Measurements from ENCODE around the gene WDR5. TPM values are rescaled to one million over a fixed set of nuclear protein-coding genes. Genes with fewer than 3 reads are reported as not detected.

WDR5 gene
- total RNA-seq, 1 donor from 2014 or later, result 29.3 TPM

- peaks cover 10% of the 10 kb centered on the region for H3K36me3 Mint-ChIP-seq (ENCODE audit: unreplicated experiment)
- no peak for DNase-seq (ENCODE audit: extremely low spot score, unreplicated experiment)
- no peak overlapping the region for H3K4me3 Mint-ChIP-seq (ENCODE audit: unreplicated experiment)
- peaks cover 22% of the 10 kb centered on the region for H3K4me1 Mint-ChIP-seq (ENCODE audit: unreplicated experiment)
- no peaks in the 10 kb centered on the region for H3K27me3 Mint-ChIP-seq (ENCODE audit: unreplicated experiment)
- no peak for TF ChIP-seq CTCF (IDR thresholded peaks at IDR 0.05)
- H3K9me3 Mint-ChIP-seq (ENCODE audit: unreplicated experiment), result no peaks in the 10 kb centered on the region
- H3K27ac Mint-ChIP-seq (ENCODE audit: unreplicated experiment), result no peak overlapping the region
Measured at GRCh38 chr9:134162926-134163370, 27.1 kb downstream of the WDR5 start.

DNA sequence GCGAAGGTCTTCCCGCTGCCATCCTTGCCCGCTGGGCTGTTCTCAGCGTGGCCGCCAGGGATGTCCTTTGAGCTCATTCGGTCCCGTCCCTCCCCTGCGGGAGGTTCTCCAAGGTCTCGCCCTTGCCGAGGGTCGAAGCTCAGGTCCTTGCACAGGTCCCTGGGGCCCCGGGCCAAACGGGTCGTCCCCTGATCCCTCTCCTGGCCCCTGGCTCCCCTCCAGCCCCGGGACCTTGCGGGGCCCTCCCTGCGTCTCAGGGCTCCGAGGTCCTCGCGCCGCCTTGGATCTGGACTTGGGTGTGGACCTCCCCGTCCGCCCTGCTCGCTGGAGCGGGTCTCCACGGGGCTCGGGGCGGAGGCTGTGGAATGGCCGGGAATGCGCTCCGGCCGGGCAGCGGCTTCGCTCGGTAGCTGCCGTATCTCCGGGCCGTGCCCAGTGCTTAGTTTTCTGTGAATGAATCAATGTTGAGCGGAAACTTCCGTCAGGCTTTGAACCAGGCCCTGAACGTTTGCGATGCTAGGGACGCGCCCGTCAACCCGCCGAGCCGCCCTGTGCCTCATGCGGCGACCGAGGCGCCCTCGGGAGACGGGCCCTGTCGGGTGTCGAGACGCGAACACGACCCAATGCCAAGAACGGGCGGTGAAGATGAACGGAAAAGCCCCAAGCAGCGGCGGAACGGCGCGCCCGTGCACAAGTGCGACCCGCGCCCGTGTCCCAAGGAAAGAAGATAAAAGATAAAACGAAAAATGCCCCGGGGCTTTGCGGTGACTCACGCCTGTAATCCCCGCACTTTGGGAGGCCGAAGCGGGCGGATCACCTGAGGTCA, 27.7 kb downstream of the WDR5 start:
- Mint-ChIP-seq H3K4me1 (ENCODE audit: unreplicated experiment) (peaks cover 25% of the 10 kb centered on the region), H3K27me3 (ENCODE audit: unreplicated experiment) (no peaks in the 10 kb centered on the region), H3K27ac (ENCODE audit: unreplicated experiment) (no peak overlapping the region), H3K36me3 (ENCODE audit: unreplicated experiment) (peaks cover 4% of the 10 kb centered on the region), H3K4me3 (ENCODE audit: unreplicated experiment) (no peak overlapping the region), H3K9me3 (ENCODE audit: unreplicated experiment) (no peaks in the 10 kb centered on the region)
- no peak for DNase-seq (ENCODE audit: extremely low spot score, unreplicated experiment)
- TF ChIP-seq CTCF (IDR thresholded peaks at IDR 0.05), result no peak

DNA sequence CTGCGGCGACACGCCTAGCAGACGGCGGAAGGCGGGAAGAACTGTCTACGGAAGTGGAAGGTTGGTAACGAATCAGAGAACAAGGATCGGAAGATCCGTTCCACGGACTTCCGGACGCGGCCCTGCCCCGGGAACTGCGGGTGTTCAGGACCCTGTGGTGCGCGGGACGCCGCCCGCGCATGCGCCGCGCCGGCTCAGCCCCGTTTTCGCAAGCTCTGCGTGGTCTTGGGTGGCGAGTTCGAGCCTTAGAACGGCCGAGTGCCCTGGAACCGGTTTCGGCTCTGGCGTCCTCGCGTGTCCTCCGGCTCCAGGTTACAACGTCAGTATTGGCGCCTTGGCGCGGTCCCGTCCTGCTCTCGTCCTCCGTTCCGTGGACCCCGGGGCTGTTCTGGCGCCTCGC, 29.0 kb downstream of the WDR5 start:
- no peak for TF ChIP-seq CTCF (IDR thresholded peaks at IDR 0.05)
- peaks cover 4% of the 10 kb centered on the region for H3K36me3 Mint-ChIP-seq (ENCODE audit: unreplicated experiment)
- H3K27me3 Mint-ChIP-seq (ENCODE audit: unreplicated experiment), result no peaks in the 10 kb centered on the region

DNA sequence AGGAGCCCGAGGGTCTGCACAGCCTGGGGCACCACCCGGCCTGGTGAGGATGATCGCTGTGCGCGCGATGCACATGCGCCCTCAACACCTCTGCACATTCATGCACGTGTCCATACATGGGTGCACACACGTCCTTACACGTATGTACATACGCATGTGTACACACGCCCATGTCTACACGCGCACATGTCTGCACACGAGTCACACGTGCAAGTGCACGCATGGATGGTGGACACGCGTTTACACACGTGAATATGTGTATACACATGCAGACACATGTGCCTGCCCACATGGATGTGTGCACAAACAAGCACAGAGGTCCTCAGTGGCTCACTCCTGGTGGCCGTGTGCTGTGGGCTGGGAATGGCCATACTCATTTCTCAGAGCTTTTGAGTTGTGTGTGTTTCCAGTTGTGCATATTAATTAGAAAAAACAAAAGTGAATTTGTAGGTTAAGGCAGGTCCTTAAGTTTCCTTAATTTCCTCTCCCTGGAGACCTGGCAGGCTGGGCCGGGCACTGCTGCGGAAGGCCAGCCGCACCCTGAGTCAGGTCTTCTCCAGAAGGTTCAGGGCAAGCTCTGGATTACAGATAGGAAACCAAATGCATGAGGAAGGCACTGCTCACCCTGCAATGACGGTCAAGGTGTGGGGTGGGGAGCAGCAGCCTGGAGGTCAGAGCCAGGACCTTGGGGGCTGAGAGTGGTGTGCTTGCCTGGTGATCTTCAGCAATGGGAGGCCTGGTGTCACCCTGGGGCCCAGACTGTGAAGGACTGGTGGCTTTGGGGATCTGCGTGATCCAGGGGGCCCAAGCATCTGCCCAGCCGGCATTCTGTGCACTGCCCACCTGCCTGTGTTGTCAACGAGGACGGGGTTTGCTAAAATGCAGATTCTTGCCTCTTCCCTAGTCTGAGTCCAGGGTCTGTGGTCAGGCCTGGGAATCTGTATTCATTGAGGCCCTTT, 29.8 kb downstream of the WDR5 start:
- peak overlapping the region; percentile 48 for H3K4me3 Mint-ChIP-seq (ENCODE audit: unreplicated experiment)
- H3K9me3 Mint-ChIP-seq (ENCODE audit: unreplicated experiment), result no peaks in the 10 kb centered on the region
- peaks cover 2% of the 10 kb centered on the region for H3K36me3 Mint-ChIP-seq (ENCODE audit: unreplicated experiment)
- no peak for TF ChIP-seq CTCF (IDR thresholded peaks at IDR 0.05)
- H3K27me3 Mint-ChIP-seq (ENCODE audit: unreplicated experiment), result no peaks in the 10 kb centered on the region
- no peak overlapping the region for H3K27ac Mint-ChIP-seq (ENCODE audit: unreplicated experiment)
- no peak for DNase-seq (ENCODE audit: extremely low spot score, unreplicated experiment)
- H3K4me1 Mint-ChIP-seq (ENCODE audit: unreplicated experiment), result peaks cover 28% of the 10 kb centered on the region

More for the DNA sequence above, 29.0 kb downstream of the WDR5 start:
- H3K9me3 Mint-ChIP-seq (ENCODE audit: unreplicated experiment), result no peaks in the 10 kb centered on the region
- peaks cover 28% of the 10 kb centered on the region for H3K4me1 Mint-ChIP-seq (ENCODE audit: unreplicated experiment)
- no peak overlapping the region for H3K4me3 Mint-ChIP-seq (ENCODE audit: unreplicated experiment)
- DNase-seq (ENCODE audit: extremely low spot score, unreplicated experiment), result no peak
- H3K27ac Mint-ChIP-seq (ENCODE audit: unreplicated experiment), result no peak overlapping the region

DNA sequence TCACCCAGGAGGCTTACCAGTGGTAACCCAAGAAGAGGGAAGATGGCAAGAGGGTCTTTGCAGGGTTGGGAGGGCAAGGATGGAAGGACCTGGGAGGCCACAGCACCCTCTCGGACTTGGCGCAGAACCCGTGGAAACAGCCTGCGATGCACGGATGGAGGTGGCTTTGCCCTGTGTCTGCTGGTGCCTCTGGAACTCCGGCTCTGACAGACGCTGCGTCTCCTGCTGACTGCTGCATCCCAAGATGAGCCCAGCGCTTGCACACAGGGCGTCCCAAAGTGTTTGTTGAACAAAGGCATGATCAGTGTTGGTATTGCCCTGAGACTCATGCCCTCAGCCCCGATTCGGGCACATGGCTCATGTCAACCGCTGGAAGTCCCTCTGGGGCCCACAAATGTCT, 30.5 kb downstream of the WDR5 start:
- no peak for DNase-seq (ENCODE audit: extremely low spot score, unreplicated experiment)
- Mint-ChIP-seq H3K27ac (ENCODE audit: unreplicated experiment) (peak overlapping the region; percentile 77), H3K4me3 (ENCODE audit: unreplicated experiment) (peak overlapping the region; percentile 48), H3K36me3 (ENCODE audit: unreplicated experiment) (peaks cover 2% of the 10 kb centered on the region), H3K9me3 (ENCODE audit: unreplicated experiment) (no peaks in the 10 kb centered on the region), H3K27me3 (ENCODE audit: unreplicated experiment) (no peaks in the 10 kb centered on the region), H3K4me1 (ENCODE audit: unreplicated experiment) (peaks cover 28% of the 10 kb centered on the region)
- no peak for TF ChIP-seq CTCF (IDR thresholded peaks at IDR 0.05)

Measured in osteocyte (in vitro differentiated cells).